Naive thymus-derived CD4-positive, alpha-beta T cell (primary cell): Measurements from ENCODE around the gene CD72. TPM values are rescaled to one million over a fixed set of nuclear protein-coding genes. Genes with fewer than 3 reads are reported as not detected.
A peak's percentile ranks its signal among the peaks of the same experiment; 100 is the strongest.

ENCODE experiments used
- ATAC-seq: fragments of 150-1000 bp; cut with Tn5 transposase; 2 replicates; pipeline ENCODE4 v1.10.0; 2021; ENCODE audit warnings: mild to moderate bottlenecking, moderate library complexity
- CTCF ChIA-PET: fragments of 350-600 bp; sonication (Branson Sonifier 250); formaldehyde crosslinking; loops from one replicate; lab custom pipeline; 2021; ENCODE audit warnings: antibody characterized with exemption; lab: Charles Lee
- POLR2A ChIA-PET: fragments of 350-600 bp; sonication (Branson Sonifier 250); formaldehyde crosslinking; loops from one replicate; lab custom pipeline; 2021; ENCODE audit warnings: antibody characterized with exemption, inconsistent platforms; lab: Charles Lee
- DNase-seq, 9 donors: peaks; one replicate each; pipeline versions ENCODE4 v3.0.0 to v3.0.0-alpha.2; 2020 to 2022; ENCODE audit warnings: mixed read lengths in 1 of 9
- H3K27ac ChIP-seq: one replicate; pipeline ENCODE4 v1.7.0; 2013; ENCODE audit warnings: mild to moderate bottlenecking, low read depth, low read length, moderate library complexity
- H3K27me3 ChIP-seq, 2 donors: one replicate each; pipeline ENCODE4 v1.7.0; 2013; ENCODE audit warnings: low read length in 2 of 2, mild to moderate bottlenecking in 2 of 2, moderate library complexity in 2 of 2; ENCODE audit not compliant: control insufficient read depth in 2 of 2, insufficient read depth in 2 of 2
- H3K36me3 ChIP-seq, 3 experiments: 1 replicate in 2 of 3; 2 replicates in 1 of 3; pipeline ENCODE4 v1.7.0; 2013; ENCODE audit warnings: low read length in 3 of 3, mild to moderate bottlenecking in 3 of 3, moderate library complexity in 1 of 3; ENCODE audit not compliant: insufficient read depth in 3 of 3, control insufficient read depth in 2 of 3
- H3K4me1 ChIP-seq, 2 donors: one replicate each; pipeline ENCODE4 v1.7.0; 2013; ENCODE audit warnings: low read length in 2 of 2, mild to moderate bottlenecking in 2 of 2, moderate library complexity in 1 of 2; ENCODE audit not compliant: control insufficient read depth in 2 of 2, insufficient read depth in 2 of 2
- H3K4me3 ChIP-seq: 2 replicates; pipeline ENCODE4 v1.7.0; 2013; ENCODE audit warnings: mild to moderate bottlenecking, low read length
- H3K9me3 ChIP-seq, 3 experiments: 1 replicate in 2 of 3; 2 replicates in 1 of 3; pipeline ENCODE4 v1.7.0; 2013; ENCODE audit warnings: low read length in 3 of 3; ENCODE audit not compliant: control insufficient read depth in 2 of 3
- H3K27ac Mint-ChIP-seq, 9 donors: one replicate each; pipeline ENCODE4 v1.8.0; 2020 to 2022; ENCODE audit warnings: mixed read lengths in 9 of 9, mild to moderate bottlenecking in 8 of 9, moderate library complexity in 5 of 9, inconsistent platforms in 2 of 9
- H3K27me3 Mint-ChIP-seq, 5 donors: one replicate each; pipeline ENCODE4 v1.8.0; 2021 to 2022; ENCODE audit warnings: mixed read lengths in 5 of 5, mild to moderate bottlenecking in 1 of 5
- H3K36me3 Mint-ChIP-seq, 5 donors: one replicate each; pipeline ENCODE4 v1.8.0; 2020 to 2022; ENCODE audit warnings: mixed read lengths in 5 of 5, mild to moderate bottlenecking in 3 of 5, inconsistent platforms in 1 of 5
- H3K4me1 Mint-ChIP-seq, 7 donors: one replicate each; pipeline ENCODE4 v1.8.0; 2020 to 2022; ENCODE audit warnings: mixed read lengths in 7 of 7, mild to moderate bottlenecking in 3 of 7, inconsistent platforms in 1 of 7
- H3K4me3 Mint-ChIP-seq, 10 donors: one replicate each; pipeline ENCODE4 v1.8.0; 2020 to 2022; ENCODE audit warnings: mild to moderate bottlenecking in 10 of 10, mixed read lengths in 10 of 10, moderate library complexity in 6 of 10, inconsistent platforms in 2 of 10
- H3K9me3 Mint-ChIP-seq, 11 donors: one replicate each; pipeline ENCODE4 v1.8.0; 2020 to 2022; ENCODE audit warnings: mixed read lengths in 11 of 11, mild to moderate bottlenecking in 4 of 11, inconsistent platforms in 1 of 11, moderate library complexity in 1 of 11
- intact Hi-C, 2 donors: fragments of 100-400 bp; cut with micrococcal nuclease; formaldehyde crosslinking; loops; one replicate each; pipeline ENCODE4 v1.15.1; 2023
- polyA plus RNA-seq, 2 donors: library from polyadenylated mRNA; unstranded; fragments of 300-500 nt; fragmentation: Illumina TruSeq; gene quantifications; one replicate each; pipeline ENCODE4 v1.2.3, GENCODE V29; 2021
- total RNA-seq, 6 experiments: library from RNA in 5 of 6; stranded (reverse) in 5 of 6; gene quantifications; 1 replicate in 5 of 6; 2 replicates in 1 of 6; pipeline ENCODE4 v1.2.3 and lab custom pipeline; 2021 to 2026

Gene CD72
- total and polyA plus RNA-seq, 7 experiments from 2014 or later, result 0.40 to 12.1 (median 5.2) TPM

DNA sequence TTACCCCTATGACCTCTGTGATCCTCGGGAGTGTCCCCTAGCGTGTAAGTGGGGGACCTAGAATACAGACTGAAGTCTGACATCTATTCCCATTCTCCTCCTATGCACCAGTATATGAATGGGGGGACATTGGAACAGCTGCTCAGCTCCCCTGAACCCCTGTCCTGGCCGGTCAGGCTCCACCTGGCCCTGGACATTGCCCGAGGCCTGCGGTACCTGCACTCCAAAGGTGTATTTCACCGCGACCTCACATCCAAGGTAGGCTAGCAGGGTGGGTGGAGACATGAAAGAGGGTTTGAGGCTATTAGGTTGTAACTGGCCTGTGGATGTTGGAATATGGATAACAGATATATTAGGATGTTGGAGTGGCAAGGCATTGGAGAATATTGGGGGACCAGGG is 11.5 kb downstream of the CD72 start:
- intact Hi-C loops, result loop anchor here in 1 of 2 donors (10.0 kb wide), 4 partner anchors 972 to 1562 kb away; partner anchors contain the start of genes DNAI1, FAM219A, SIGMAR1 and UBAP2
- ChIA-PET POLR2A (interaction anchor here (1.2 kb wide), 1 partner anchor 10 kb away, joined by 10 read pairs; no protein-coding TSS in a partner anchor), CTCF (interaction anchor here (1.4 to 2.4 kb wide), 2 partner anchors 9 to 40 kb away, joined by 3 to 8 read pairs; no protein-coding TSS in a partner anchor)
- Mint-ChIP-seq H3K36me3 (peaks cover 0 to 14% (median 4%) of the 10 kb centered on the region in 5 donors), H3K27ac (peak overlapping the region in 2 of 9 donors; percentile 10 to 72), H3K4me1 (peaks cover 30 to 51% (median 42%) of the 10 kb centered on the region in 7 donors), H3K27me3 (no peaks in the 10 kb centered on the region), H3K4me3 (peak overlapping the region; percentile 22 to 75 (median 48)), H3K9me3 (peaks cover 0 to 3% (median 0%) of the 10 kb centered on the region in 11 donors)
- H3K36me3 ChIP-seq, result peaks cover 8 to 30% (median 15%) of the 10 kb centered on the region in 3 experiments
- no peak overlapping the region for H3K27ac ChIP-seq
- peaks cover 26 to 30% of the 10 kb centered on the region in 2 donors for H3K4me1 ChIP-seq
- no peaks in the 10 kb centered on the region for H3K9me3 ChIP-seq
- H3K4me3 ChIP-seq, result no peak overlapping the region
- ATAC-seq, result no peak
- no peaks in the 10 kb centered on the region for H3K27me3 ChIP-seq
- no peak for DNase-seq

DNA sequence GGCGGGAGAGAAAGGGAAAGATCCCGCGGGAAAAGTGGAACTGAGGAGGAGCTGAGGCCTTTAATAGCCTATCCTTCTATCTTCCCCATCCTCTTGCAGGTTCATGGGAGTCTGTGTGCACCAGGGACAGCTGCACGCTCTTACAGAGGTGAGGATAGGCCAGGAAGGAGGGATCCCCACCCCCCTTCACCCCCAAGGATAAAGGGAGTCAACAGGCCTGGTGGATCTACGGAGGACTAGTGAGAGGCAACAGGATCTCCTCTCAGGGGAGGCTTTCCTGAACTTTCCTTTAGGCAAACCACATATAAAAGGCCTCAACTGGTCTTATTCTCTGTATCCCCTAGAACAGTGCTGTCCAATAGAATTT is 12.1 kb downstream of the CD72 start:
- DNase-seq (no peak), ATAC-seq (no peak)
- Mint-ChIP-seq H3K4me3 (peak overlapping the region; percentile 75 to 87 (median 84)), H3K4me1 (peaks cover 26 to 47% (median 36%) of the 10 kb centered on the region in 7 donors), H3K27ac (peak overlapping the region in 8 of 9 donors; percentile 31 to 92 (median 68)), H3K27me3 (no peaks in the 10 kb centered on the region), H3K9me3 (peaks cover 0 to 3% (median 0%) of the 10 kb centered on the region in 11 donors), H3K36me3 (peaks cover 0 to 14% (median 4%) of the 10 kb centered on the region in 5 donors)
- POLR2A ChIA-PET, result interaction anchor here (0.7 to 1.2 kb wide), 6 partner anchors 10 to 126 kb away, joined by 3 to 10 read pairs (median 4); partner anchors contain the start of genes CCDC107, CREB3, RMRP and TLN1
- CTCF ChIA-PET, result interaction anchor here (1.0 to 2.4 kb wide), 5 partner anchors 10 to 91 kb away, joined by 3 to 8 read pairs (median 5); no protein-coding TSS in a partner anchor
- Histone ChIP-seq H3K36me3 (peaks cover 8 to 30% (median 15%) of the 10 kb centered on the region in 3 experiments), H3K27me3 (no peaks in the 10 kb centered on the region), H3K27ac (peak overlapping the region; percentile 80), H3K4me1 (peaks cover 24% of the 10 kb centered on the region in 2 donors), H3K4me3 (peak overlapping the region; percentile 58), H3K9me3 (no peaks in the 10 kb centered on the region)
- intact Hi-C loops, result loop anchor here in 1 of 2 donors (10.0 kb wide), 4 partner anchors 971 to 1561 kb away; partner anchors contain the start of genes DNAI1, FAM219A, SIGMAR1 and UBAP2

DNA sequence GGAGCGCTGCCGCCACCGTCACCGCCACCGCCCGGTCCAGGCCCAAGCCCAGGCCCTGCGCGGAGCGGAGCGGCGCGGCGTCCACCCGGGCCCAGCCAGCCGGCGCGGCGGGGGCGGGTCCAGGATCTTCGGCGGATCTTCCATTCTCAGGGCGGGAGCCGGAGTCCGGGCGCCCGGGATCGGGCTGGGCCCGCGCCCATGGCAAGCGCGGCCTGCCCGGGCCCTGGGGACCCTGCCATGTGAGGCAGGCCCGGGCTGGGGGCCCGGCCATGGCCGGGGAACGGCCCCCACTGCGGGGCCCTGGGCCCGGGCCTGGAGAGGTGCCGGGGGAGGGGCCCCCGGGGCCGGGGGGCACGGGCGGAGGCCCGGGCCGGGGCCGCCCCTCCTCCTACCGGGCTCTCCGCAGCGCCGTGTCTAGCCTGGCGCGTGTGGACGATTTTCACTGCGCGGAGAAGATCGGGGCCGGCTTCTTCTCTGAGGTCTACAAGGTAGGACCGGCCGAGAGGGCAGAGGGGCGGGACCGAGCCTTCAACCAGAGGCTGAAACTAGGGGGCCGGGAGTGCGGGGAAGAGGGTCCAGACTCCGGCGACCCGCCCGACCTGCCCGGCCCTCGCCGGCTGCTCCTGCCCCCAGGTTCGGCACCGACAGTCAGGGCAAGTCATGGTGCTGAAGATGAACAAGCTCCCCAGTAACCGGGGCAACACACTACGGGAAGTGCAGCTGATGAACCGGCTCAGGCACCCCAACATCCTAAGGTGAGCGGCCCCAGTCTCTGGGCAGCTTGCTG is 12.7 kb downstream of the CD72 start:
- ATAC-seq (no peak), DNase-seq (peak in 8 of 9 donors; percentile 38 to 54 (median 48))
- CTCF ChIA-PET, result interaction anchor here (0.8 to 2.4 kb wide), 6 partner anchors 8 to 91 kb away, joined by 3 to 8 read pairs (median 4); no protein-coding TSS in a partner anchor
- Histone ChIP-seq H3K36me3 (peaks cover 8 to 30% (median 15%) of the 10 kb centered on the region in 3 experiments), H3K27ac (peak overlapping the region; percentile 80), H3K4me3 (peak overlapping the region; percentile 58), H3K4me1 (peaks cover 22 to 24% of the 10 kb centered on the region in 2 donors), H3K27me3 (no peaks in the 10 kb centered on the region), H3K9me3 (no peaks in the 10 kb centered on the region)
- POLR2A ChIA-PET, result interaction anchor here (0.7 to 2.0 kb wide), 14 partner anchors 11 to 206 kb away, joined by 3 to 25 read pairs (median 4); partner anchors contain the start of genes CCDC107, CREB3, RMRP and SPAG8
- intact Hi-C loops, result loop anchor here (2.0 to 10.0 kb wide), 9 partner anchors 503 to 1859 kb away; partner anchors contain the start of genes DNAI1 (in 1 of the 2), DNAJB5 (in 1 of the 2), FAM219A (in 1 of the 2) and GNE (in 1 of the 2)
- H3K36me3 Mint-ChIP-seq, result peaks cover 0 to 14% (median 4%) of the 10 kb centered on the region in 5 donors
- H3K4me3 Mint-ChIP-seq, result peak overlapping the region; percentile 75 to 99 (median 84)
- H3K9me3 Mint-ChIP-seq, result peaks cover 0 to 3% (median 0%) of the 10 kb centered on the region in 11 donors
- H3K27me3 Mint-ChIP-seq, result no peaks in the 10 kb centered on the region
- H3K4me1 Mint-ChIP-seq, result peaks cover 23 to 44% (median 35%) of the 10 kb centered on the region in 7 donors
- peak overlapping the region in 8 of 9 donors; percentile 31 to 92 (median 68) for H3K27ac Mint-ChIP-seq

DNA sequence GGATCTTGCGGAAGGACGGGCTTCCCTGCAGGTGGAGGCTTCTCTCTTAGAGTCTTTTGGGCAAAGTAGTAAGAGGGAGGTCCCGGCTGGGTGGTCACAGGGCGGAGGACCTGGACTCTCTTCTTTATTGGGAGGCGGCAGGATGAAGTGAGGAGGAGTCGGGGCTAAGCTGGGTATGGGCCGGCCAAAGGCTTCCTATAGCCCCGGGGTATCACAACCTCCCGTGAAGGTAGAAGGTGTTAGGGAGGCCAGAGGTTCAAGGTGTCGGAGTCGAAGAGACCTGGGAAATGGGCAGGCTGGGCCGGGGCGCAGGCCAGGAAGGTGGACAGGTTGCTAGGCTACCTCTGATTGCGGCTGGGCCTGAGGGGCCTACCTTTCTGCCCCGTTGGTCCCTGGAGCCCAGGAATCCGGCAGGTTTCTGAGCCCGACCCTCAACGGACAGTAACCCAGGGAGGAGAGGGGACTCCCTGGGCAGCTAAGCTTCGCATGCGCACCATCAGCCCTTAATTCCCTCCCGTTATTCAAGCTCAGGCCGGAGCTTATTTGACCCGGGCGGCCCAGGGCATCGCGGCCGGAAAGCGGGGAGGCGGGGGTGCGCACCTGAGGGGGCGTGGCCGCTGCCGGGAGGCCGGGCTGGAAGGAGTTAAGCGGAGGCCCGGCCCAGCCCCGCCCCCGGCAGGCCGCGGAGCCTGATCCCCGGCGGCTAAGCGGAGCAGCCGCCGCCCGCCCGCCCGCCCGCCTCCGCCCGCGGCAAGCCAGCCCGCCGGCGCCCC is 13.4 kb downstream of the CD72 start, which contains the start of gene TESK1:
TSS of gene TESK1 (plus strand) at position 685 of the 773 bp plus-strand sequence. CDS start 358 bp downstream, outside the sequence.
- peak within 1 kb of the TSS; percentile 92 to 100 (median 98) for H3K4me3 Mint-ChIP-seq
- DNase-seq, result peak; percentile 69 to 89 (median 79)
- peaks cover 0 to 3% (median 0%) of the 10 kb centered on the region in 11 donors for H3K9me3 Mint-ChIP-seq
- Histone ChIP-seq H3K27ac (peak within 1 kb of the TSS; percentile 84), H3K9me3 (no peaks in the 10 kb centered on the region), H3K36me3 (peaks cover 8 to 26% (median 15%) of the 10 kb centered on the region in 3 experiments), H3K27me3 (no peaks in the 10 kb centered on the region), H3K4me1 (peaks cover 22 to 24% of the 10 kb centered on the region in 2 donors), H3K4me3 (peak within 1 kb of the TSS; percentile 65)
- H3K27me3 Mint-ChIP-seq, result no peaks in the 10 kb centered on the region
- ChIA-PET POLR2A (interaction anchor here (0.9 to 2.0 kb wide), 12 partner anchors 13 to 206 kb away, joined by 3 to 25 read pairs (median 4); partner anchors contain the start of genes CREB3, SPAG8 and TLN1), CTCF (interaction anchor here (0.8 to 2.4 kb wide), 6 partner anchors 9 to 145 kb away, joined by 3 to 8 read pairs (median 4); no protein-coding TSS in a partner anchor)
- peaks cover 21 to 42% (median 35%) of the 10 kb centered on the region in 7 donors for H3K4me1 Mint-ChIP-seq
- peak; percentile 52 for ATAC-seq
- intact Hi-C loops, result loop anchor here (1.0 to 10.0 kb wide), 30 partner anchors 13 to 1860 kb away; partner anchors contain the start of genes CCDC107 (in 2 of the 2), CREB3 (in 2 of the 2), DNAJB5 (in 2 of the 2) and GBA2 (in 2 of the 2)
- H3K27ac Mint-ChIP-seq, result peak within 1 kb of the TSS; percentile 94 to 99 (median 98)
- peaks cover 0 to 14% (median 4%) of the 10 kb centered on the region in 5 donors for H3K36me3 Mint-ChIP-seq

DNA sequence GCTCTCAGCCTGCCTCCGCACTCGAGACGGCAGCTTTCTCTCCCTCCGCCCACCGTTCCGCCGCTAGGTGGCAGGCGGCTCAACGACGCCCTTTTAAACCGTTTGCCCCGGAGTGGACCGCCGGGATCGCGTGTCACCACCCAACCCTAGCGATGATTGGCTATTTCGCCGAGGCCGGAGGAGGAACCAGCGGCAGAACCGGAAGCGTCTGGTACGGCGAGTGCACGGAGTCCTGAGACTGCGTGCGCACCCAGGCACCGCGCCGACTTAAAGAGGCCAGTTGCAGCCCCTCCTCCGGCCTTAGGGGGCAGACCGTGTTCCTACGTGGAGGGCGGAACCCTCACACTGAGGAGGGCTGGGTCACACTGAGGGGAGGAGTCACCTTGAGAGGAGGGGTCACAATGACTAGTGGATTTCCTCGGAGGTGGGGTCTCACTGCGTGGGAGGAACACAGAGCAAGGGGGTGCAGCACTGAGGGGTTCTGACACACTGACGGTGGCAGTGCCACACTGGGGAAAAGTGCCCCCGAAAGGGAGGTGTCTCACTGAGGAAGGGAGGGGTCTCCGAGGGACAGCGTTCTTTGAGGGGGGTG is 14.1 kb downstream of the CD72 start:
- Histone ChIP-seq H3K27me3 (no peaks in the 10 kb centered on the region), H3K4me3 (peak overlapping the region; percentile 65), H3K9me3 (no peaks in the 10 kb centered on the region), H3K4me1 (peaks cover 22 to 24% of the 10 kb centered on the region in 2 donors), H3K36me3 (peaks cover 8 to 19% (median 15%) of the 10 kb centered on the region in 3 experiments), H3K27ac (peak overlapping the region; percentile 84)
- ChIA-PET POLR2A (interaction anchor here (0.7 to 2.0 kb wide), 13 partner anchors 13 to 502 kb away, joined by 3 to 25 read pairs (median 4); partner anchors contain the start of genes CCDC107, CREB3, RMRP and SPAG8), CTCF (interaction anchor here (0.7 to 1.3 kb wide), 14 partner anchors 13 to 292 kb away, joined by 3 to 8 read pairs (median 4); partner anchors contain the start of genes GBA2, RGP1 and TLN1)
- intact Hi-C loops, result loop anchor here (1.0 to 10.0 kb wide), 31 partner anchors 13 to 1861 kb away; partner anchors contain the start of genes CCDC107 (in 2 of the 2), CREB3 (in 2 of the 2), DNAJB5 (in 2 of the 2) and GBA2 (in 2 of the 2)
- DNase-seq (peak; percentile 94 to 99 (median 99)), ATAC-seq (peak; percentile 95)
- peaks cover 0 to 14% (median 4%) of the 10 kb centered on the region in 5 donors for H3K36me3 Mint-ChIP-seq
- peak overlapping the region; percentile 94 to 99 (median 98) for H3K27ac Mint-ChIP-seq
- H3K4me1 Mint-ChIP-seq, result peaks cover 21 to 42% (median 35%) of the 10 kb centered on the region in 7 donors
- no peaks in the 10 kb centered on the region for H3K27me3 Mint-ChIP-seq
- H3K9me3 Mint-ChIP-seq, result peaks cover 0 to 3% (median 0%) of the 10 kb centered on the region in 11 donors
- H3K4me3 Mint-ChIP-seq, result peak overlapping the region; percentile 92 to 100 (median 98)
